A549 (cell line): ENCODE data around the gene INPP5B. TPM values are rescaled to one million over a fixed set of nuclear protein-coding genes. Genes with fewer than 3 reads are reported as not detected.

Source experiments
- ATAC-seq, 2 experiments: fragments of 200-7000 bp in 1 of 2; fragments of >200 bp in 1 of 2; cut with Nextera tagmentation in 1 of 2; cut with Tn5 transposase in 1 of 2; 3 replicates each; pipeline versions ENCODE4 v1.8.0 to v1.9.1; 2018 to 2020; ENCODE audit warnings: mild to moderate bottlenecking in 1 of 2, moderate library complexity in 1 of 2
- CTCF ChIA-PET: fragments of 300-600 bp; sonication (Branson Sonifier 250); formaldehyde crosslinking; extraction: SDS; loops from one replicate; lab custom pipeline; 2021; ENCODE audit warnings: antibody characterized with exemption, inconsistent platforms; lab: Yijun Ruan, JAX
- POLR2A ChIA-PET: fragments of 350-600 bp; formaldehyde crosslinking; extraction: SDS; loops from one replicate; lab custom pipeline; 2021; ENCODE audit warnings: antibody characterized with exemption, inconsistent platforms; lab: Yijun Ruan, JAX
- DNase-seq, 2 experiments: peaks; one replicate each; pipeline versions ENCODE4 v3.0.0 to v3.0.0-alpha.2; 2011 to 2016; ENCODE audit warnings: low read depth in 1 of 2, low spot score in 1 of 2
- FAIRE-seq: peaks from 2 replicates; lab custom pipeline; 2011; peaks lifted over from hg19 to GRCh38; lab: Jason Lieb, UNC
- H3K27ac ChIP-seq, 2 experiments: fragments of >200 bp; sonication (Bioruptor Twin); formaldehyde crosslinking; 3 replicates each; pipeline ENCODE4 v1.5.1; 2016 to 2017
- H3K4me1 ChIP-seq: fragments of >200 bp; sonication (Bioruptor Twin); formaldehyde crosslinking; 3 replicates; pipeline ENCODE4 v1.6.1; 2016
- H3K4me2 ChIP-seq: fragments of >200 bp; sonication (Bioruptor Twin); formaldehyde crosslinking; 3 replicates; pipeline ENCODE4 v1.6.1; 2016
- H3K4me3 ChIP-seq: fragments of >200 bp; sonication (Bioruptor Twin); formaldehyde crosslinking; 3 replicates; pipeline ENCODE4 v1.5.1; 2016
- H3K9me3 ChIP-seq: fragments of >200 bp; sonication (Bioruptor Twin); formaldehyde crosslinking; 3 replicates; pipeline ENCODE4 v1.6.1; 2016
- CBX8 ChIP-seq: fragments of 200-600 bp; sonication (generic); IDR thresholded peaks from 2 replicates; pipeline ENCODE4 v1.6.1; 2016
- CTCF ChIP-seq: fragments of >200 bp; sonication (Bioruptor Twin); formaldehyde crosslinking; IDR thresholded peaks from 3 replicates; pipeline ENCODE4 v1.5.1; 2016
- EHF ChIP-seq: fragments of 250-450 bp; sonication (Bioruptor Pico); IDR thresholded peaks from 2 replicates; pipeline ENCODE4 v1.5.0; 2020; ENCODE audit warnings: mild to moderate bottlenecking
- EHMT2 ChIP-seq: fragments of 200-600 bp; sonication (generic); IDR thresholded peaks from 2 replicates; pipeline ENCODE4 v1.6.1; 2016; ENCODE audit warnings: antibody characterized with exemption, low read depth, mild to moderate bottlenecking, moderate library complexity
- EP300 ChIP-seq, 2 experiments: fragments of >200 bp; sonication (Bioruptor Twin); formaldehyde crosslinking; IDR thresholded peaks; 2 replicates in 1 of 2; 3 replicates in 1 of 2; pipeline ENCODE4 v1.6.1; 2016 to 2017
- FOXS1 ChIP-seq: fragments of 250-450 bp; sonication (Bioruptor Pico); IDR thresholded peaks from 2 replicates; pipeline ENCODE4 v1.5.0; 2020; ENCODE audit warnings: mild to moderate bottlenecking, moderate library complexity
- HDAC2 ChIP-seq: fragments of 200-600 bp; sonication (generic); IDR thresholded peaks from 2 replicates; pipeline ENCODE4 v1.6.1; 2016
- JUN ChIP-seq, 2 experiments: fragments of >200 bp; sonication (Bioruptor Twin); formaldehyde crosslinking; IDR thresholded peaks; 2 replicates in 1 of 2; 3 replicates in 1 of 2; pipeline ENCODE4 v1.6.1; 2016 to 2017
- KDM1A ChIP-seq: fragments of 200-600 bp; sonication (generic); IDR thresholded peaks from 2 replicates; pipeline ENCODE4 v1.6.1; 2016; ENCODE audit warnings: low read depth, mild to moderate bottlenecking
- MYC ChIP-seq: IDR thresholded peaks from 2 replicates; pipeline ENCODE4 v1.6.1; 2012; ENCODE audit warnings: mild to moderate bottlenecking, inconsistent platforms, low read length, improper control_type of control experiment, borderline replicate concordance
- NFE2L2 ChIP-seq: fragments of 150-350 bp; conservative IDR thresholded peaks from 2 replicates; pipeline ENCODE4 v1.6.1; 2014; ENCODE audit warnings: low read length
- PHF8 ChIP-seq: fragments of 200-600 bp; sonication (generic); IDR thresholded peaks from 2 replicates; pipeline ENCODE4 v1.6.1; 2016; ENCODE audit warnings: low read depth, mild to moderate bottlenecking, antibody characterized with exemption, moderate library complexity, borderline replicate concordance
- POLR2A ChIP-seq: IDR thresholded peaks from 2 replicates; pipeline ENCODE4 v1.6.1; 2012; ENCODE audit warnings: mild to moderate bottlenecking, low read length
- POLR2AphosphoS2 ChIP-seq: conservative IDR thresholded peaks from 2 replicates; pipeline ENCODE4 v1.6.1; 2012; ENCODE audit warnings: low read length, improper control_type of control experiment, inconsistent platforms
- RARB ChIP-seq: fragments of 250-450 bp; sonication (Bioruptor Pico); IDR thresholded peaks from 2 replicates; pipeline ENCODE4 v1.8.0; 2021; ENCODE audit warnings: mild to moderate bottlenecking, moderate library complexity
- SMC3 ChIP-seq: fragments of >200 bp; sonication (Bioruptor Twin); formaldehyde crosslinking; IDR thresholded peaks from 3 replicates; pipeline ENCODE4 v1.6.1; 2018; ENCODE audit warnings: inconsistent platforms
- TFCP2L1 ChIP-seq: fragments of 250-450 bp; sonication (Bioruptor Pico); IDR thresholded peaks from 2 replicates; pipeline ENCODE4 v1.5.0; 2021; ENCODE audit warnings: mild to moderate bottlenecking
- ZC3H11A ChIP-seq: fragments of 450-650 bp; IDR thresholded peaks from 2 replicates; pipeline ENCODE4 v1.6.1; 2014; ENCODE audit warnings: antibody characterized with exemption, mild to moderate bottlenecking
- whole genome bisulfite sequencing: methylation state at CpG from one replicate; pipeline ENCODE4 v1.1.6; 2017; ENCODE audit errors: missing lambda C conversion rate; 5-methylcytosine and 5-hydroxymethylcytosine counted together
- polyA plus RNA-seq, 4 experiments: library from polyadenylated mRNA; depleted of rRNA in 3 of 4; stranded (reverse); fragments of >200 nt; fragmentation: RNase III in 1 of 4; extraction: RNeasy Plus Mini Kit Qiagen cat#74134 plus additional on column Dnase treatment in 1 of 4; gene quantifications; 2 replicates in 3 of 4; 3 replicates in 1 of 4; pipeline ENCODE4 v1.2.3, GENCODE V29; 2011 to 2017
- TF ChIP-seq, protein P1 (sequence below): fragments of 150-350 bp; IDR thresholded peaks from 2 replicates; pipeline ENCODE4 v1.6.1; 2014; ENCODE audit warnings: low read depth, mild to moderate bottlenecking, low read length
- TF ChIP-seq, protein P2 (sequence below): IDR thresholded peaks from 2 replicates; pipeline ENCODE4 v1.6.1; 2012; ENCODE audit warnings: low read depth, borderline replicate concordance
- TF ChIP-seq, protein P3 (sequence below): fragments of >200 bp; sonication (Bioruptor Twin); formaldehyde crosslinking; IDR thresholded peaks from 3 replicates; pipeline ENCODE4 v1.6.1; 2016
- TF ChIP-seq, protein P4 (sequence below): IDR thresholded peaks from 2 replicates; pipeline ENCODE4 v1.6.1; 2012

INPP5B gene
- polyA plus RNA-seq, 2 of the 4 experiments (the other 2 are of a cell fraction): 4.9 to 11.1 TPM

- TF ChIP-seq MYC: no peak
- no peak for TF ChIP-seq POLR2AphosphoS2
- TF ChIP-seq NFE2L2: no peak
- no peak for TF ChIP-seq FOXS1
- no peak for TF ChIP-seq SMC3
- no peak for TF ChIP-seq RARB (CRISPR knock-in tag)
- no peak for TF ChIP-seq EHF (CRISPR knock-in tag)
- no peak for TF ChIP-seq CTCF
- TF ChIP-seq, protein P1, sequence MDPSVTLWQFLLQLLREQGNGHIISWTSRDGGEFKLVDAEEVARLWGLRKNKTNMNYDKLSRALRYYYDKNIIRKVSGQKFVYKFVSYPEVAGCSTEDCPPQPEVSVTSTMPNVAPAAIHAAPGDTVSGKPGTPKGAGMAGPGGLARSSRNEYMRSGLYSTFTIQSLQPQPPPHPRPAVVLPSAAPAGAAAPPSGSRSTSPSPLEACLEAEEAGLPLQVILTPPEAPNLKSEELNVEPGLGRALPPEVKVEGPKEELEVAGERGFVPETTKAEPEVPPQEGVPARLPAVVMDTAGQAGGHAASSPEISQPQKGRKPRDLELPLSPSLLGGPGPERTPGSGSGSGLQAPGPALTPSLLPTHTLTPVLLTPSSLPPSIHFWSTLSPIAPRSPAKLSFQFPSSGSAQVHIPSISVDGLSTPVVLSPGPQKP: no peak
- TF ChIP-seq ZC3H11A: no peak
- no peak for TF ChIP-seq POLR2A
- TF ChIP-seq, all 56 proteins: peak for 0
Observed at GRCh38 chr1:37850352-37850955, 96.4 kb downstream of the INPP5B start (continued).

DNA sequence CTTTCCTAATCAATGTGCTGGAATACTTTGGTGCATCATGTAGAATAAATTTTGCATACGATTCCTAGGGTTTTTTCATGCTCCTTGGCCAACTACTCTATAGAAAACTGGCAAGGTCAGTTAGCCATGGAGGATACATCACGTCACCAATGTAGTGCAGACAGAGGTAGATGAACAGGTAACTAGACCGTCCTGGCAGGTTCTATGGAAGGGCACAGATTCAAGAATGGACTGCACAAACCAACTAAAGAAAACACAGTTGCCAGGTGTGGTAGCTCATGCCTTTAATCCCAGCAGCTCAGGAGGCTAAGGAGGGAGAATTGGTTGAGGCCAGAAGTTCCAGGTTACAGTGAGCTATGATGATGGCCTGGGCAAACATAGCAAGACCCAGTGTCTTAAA lies 97.4 kb downstream of the INPP5B start:
- ChIA-PET POLR2A (no interaction called here), CTCF (interaction anchor here (0.6 to 3.1 kb wide), 2 partner anchors 10 to 249 kb away, joined by 3 to 29 read pairs; partner anchors contain the start of gene MTF1)
- H3K9me3 ChIP-seq: no peaks in the 10 kb centered on the region
- 98% methylated on average over 3 of the region's 3 CpGs for WGBS
- ATAC-seq: no peak
- no peak overlapping the region for H3K4me2 ChIP-seq
- TF ChIP-seq TFCP2L1 (CRISPR knock-in tag) (no peak), HDAC2 (no peak), PHF8 (no peak), EHMT2 (no peak), CBX8 (no peak), POLR2A (no peak), EP300 (IDR thresholded peaks at IDR 0.05) (no peak), KDM1A (no peak), RARB (CRISPR knock-in tag) (no peak), JUN (IDR thresholded peaks at IDR 0.05) (no peak)
- TF ChIP-seq, protein P2, sequence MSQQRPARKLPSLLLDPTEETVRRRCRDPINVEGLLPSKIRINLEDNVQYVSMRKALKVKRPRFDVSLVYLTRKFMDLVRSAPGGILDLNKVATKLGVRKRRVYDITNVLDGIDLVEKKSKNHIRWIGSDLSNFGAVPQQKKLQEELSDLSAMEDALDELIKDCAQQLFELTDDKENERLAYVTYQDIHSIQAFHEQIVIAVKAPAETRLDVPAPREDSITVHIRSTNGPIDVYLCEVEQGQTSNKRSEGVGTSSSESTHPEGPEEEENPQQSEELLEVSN: no peak
- TF ChIP-seq, protein P3, sequence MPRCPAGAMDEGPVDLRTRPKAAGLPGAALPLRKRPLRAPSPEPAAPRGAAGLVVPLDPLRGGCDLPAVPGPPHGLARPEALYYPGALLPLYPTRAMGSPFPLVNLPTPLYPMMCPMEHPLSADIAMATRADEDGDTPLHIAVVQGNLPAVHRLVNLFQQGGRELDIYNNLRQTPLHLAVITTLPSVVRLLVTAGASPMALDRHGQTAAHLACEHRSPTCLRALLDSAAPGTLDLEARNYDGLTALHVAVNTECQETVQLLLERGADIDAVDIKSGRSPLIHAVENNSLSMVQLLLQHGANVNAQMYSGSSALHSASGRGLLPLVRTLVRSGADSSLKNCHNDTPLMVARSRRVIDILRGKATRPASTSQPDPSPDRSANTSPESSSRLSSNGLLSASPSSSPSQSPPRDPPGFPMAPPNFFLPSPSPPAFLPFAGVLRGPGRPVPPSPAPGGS: no peak
- TF ChIP-seq, protein P4, sequence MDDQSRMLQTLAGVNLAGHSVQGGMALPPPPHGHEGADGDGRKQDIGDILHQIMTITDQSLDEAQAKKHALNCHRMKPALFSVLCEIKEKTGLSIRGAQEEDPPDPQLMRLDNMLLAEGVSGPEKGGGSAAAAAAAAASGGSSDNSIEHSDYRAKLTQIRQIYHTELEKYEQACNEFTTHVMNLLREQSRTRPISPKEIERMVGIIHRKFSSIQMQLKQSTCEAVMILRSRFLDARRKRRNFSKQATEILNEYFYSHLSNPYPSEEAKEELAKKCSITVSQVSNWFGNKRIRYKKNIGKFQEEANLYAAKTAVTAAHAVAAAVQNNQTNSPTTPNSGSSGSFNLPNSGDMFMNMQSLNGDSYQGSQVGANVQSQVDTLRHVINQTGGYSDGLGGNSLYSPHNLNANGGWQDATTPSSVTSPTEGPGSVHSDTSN: no peak
- H3K27ac ChIP-seq: no peak overlapping the region
- no peak for FAIRE-seq
- DNase-seq: no peak
- H3K4me1 ChIP-seq: peaks cover 16% of the 10 kb centered on the region
- no peak overlapping the region for H3K4me3 ChIP-seq
